ENCODE results near the gene ATP6V1G1. TPM values are rescaled to one million over a fixed set of nuclear protein-coding genes. Genes with fewer than 3 reads are reported as not detected.

Gene ATP6V1G1
- total and polyA plus RNA-seq, 2 experiments from 2014 or later = 127 to 222 TPM

DNA sequence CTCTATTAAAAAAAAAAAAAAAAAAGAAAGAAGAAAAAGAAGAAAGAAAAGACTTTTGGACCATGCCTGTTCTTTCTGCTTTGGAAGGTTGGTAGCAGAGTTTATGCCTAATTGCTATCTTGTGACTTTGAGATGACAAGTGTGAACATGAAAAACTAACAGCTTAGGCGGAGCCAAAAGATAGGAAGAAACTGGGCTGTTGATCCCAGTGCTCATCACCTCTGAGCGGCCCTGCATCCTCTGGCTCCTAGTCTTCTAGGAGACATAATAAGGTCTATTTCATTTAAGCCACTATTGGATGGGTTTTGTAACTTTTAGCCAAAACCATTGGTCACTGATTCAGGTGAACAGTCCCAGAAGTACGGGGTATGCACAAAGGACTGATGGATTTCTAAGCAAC, 34.4 kb upstream of the ATP6V1G1 start:
- Histone ChIP-seq H3K79me2 (ENCODE audit: insufficient read depth) (no peaks in the 10 kb centered on the region), H3K4me1 (ENCODE audit: insufficient read depth) (peaks cover 16% of the 10 kb centered on the region), H3K27me3 (replicated peaks; ENCODE audit: insufficient read depth) (no peaks in the 10 kb centered on the region), H3K9ac (no peak overlapping the region), H3F3A (ENCODE audit: insufficient read depth) (peaks cover 9% of the 10 kb centered on the region; the same call in 1 of the 2 replicates), H3K27ac (peak overlapping the region; percentile 91; the same call in 1 of the 2 replicates), H3K9me3 (ENCODE audit: low read depth) (no peaks in the 10 kb centered on the region), H3K4me3 (no peak overlapping the region), H3K36me3 (ENCODE audit: low read depth) (no peaks in the 10 kb centered on the region), H3K4me2 (ENCODE audit: unreplicated experiment) (no peak overlapping the region), H3K9me2 (ENCODE audit: insufficient read depth) (0 out of 2 replicates have a peak, but pooled peaks cover 2% of the 10 kb centered on the region), H2AFZ (no peak overlapping the region), H4K20me1 (ENCODE audit: insufficient read depth) (no peaks in the 10 kb centered on the region)
- 96 to 100% methylated on average over 3 of the region's 3 CpGs for WGBS, 2 experiments (ENCODE audit: low coverage in 1 of 2, low lambda C conversion rate in 2 of 2, missing lambda C conversion rate in 2 of 2)
- in situ Hi-C loops (cut with MboI) = no loop called here
- TF ChIP-seq EZH2 (IDR thresholded peaks at IDR 0.05; ENCODE audit: insufficient read depth, poor library complexity, severe bottlenecking) (no peak), EZH2phosphoT487 (IDR thresholded peaks at IDR 0.05; ENCODE audit: insufficient read depth, low read depth) (no peak)
- DNase-seq = no peak

GRCh38 chr9:114555696-114556095, 31.9 kb upstream of the ATP6V1G1 start:
- H3K36me3 ChIP-seq (ENCODE audit: low read depth) = no peaks in the 10 kb centered on the region
- H3K4me2 ChIP-seq (ENCODE audit: unreplicated experiment) = no peak overlapping the region
- WGBS, 2 experiments (ENCODE audit: low coverage in 1 of 2, low lambda C conversion rate in 2 of 2, missing lambda C conversion rate in 2 of 2) = 33 to 43% methylated on average over 1 of the region's 1 CpG
- no peak overlapping the region for H3K9ac ChIP-seq
- H3F3A ChIP-seq (ENCODE audit: insufficient read depth) = peaks cover 9% of the 10 kb centered on the region; the same call in 1 of the 2 replicates
- peaks cover 16% of the 10 kb centered on the region for H3K4me1 ChIP-seq (ENCODE audit: insufficient read depth)
- H4K20me1 ChIP-seq (ENCODE audit: insufficient read depth) = no peaks in the 10 kb centered on the region
- H3K79me2 ChIP-seq (ENCODE audit: insufficient read depth) = no peaks in the 10 kb centered on the region
- H3K27ac ChIP-seq = no peak overlapping the region
- in situ Hi-C loops (cut with MboI) = no loop called here
- TF ChIP-seq EZH2phosphoT487 (IDR thresholded peaks at IDR 0.05; ENCODE audit: insufficient read depth, low read depth) (no peak), EZH2 (IDR thresholded peaks at IDR 0.05; ENCODE audit: insufficient read depth, poor library complexity, severe bottlenecking) (no peak)
- no peak for DNase-seq
- H3K4me3 ChIP-seq = no peak overlapping the region
- H3K9me2 ChIP-seq (ENCODE audit: insufficient read depth) = 0 out of 2 replicates have a peak, but pooled peaks cover 2% of the 10 kb centered on the region
- H2AFZ ChIP-seq = no peak overlapping the region
- no peaks in the 10 kb centered on the region for H3K9me3 ChIP-seq (ENCODE audit: low read depth)
- no peaks in the 10 kb centered on the region for H3K27me3 ChIP-seq (replicated peaks; ENCODE audit: insufficient read depth)

- H3K9ac ChIP-seq = no peak overlapping the region
- no peaks in the 10 kb centered on the region for H3K9me3 ChIP-seq (ENCODE audit: low read depth)
- H3K4me1 ChIP-seq (ENCODE audit: insufficient read depth) = no peaks in the 10 kb centered on the region
- no peaks in the 10 kb centered on the region for H3K27me3 ChIP-seq (replicated peaks; ENCODE audit: insufficient read depth)
- H3K79me2 ChIP-seq (ENCODE audit: insufficient read depth) = no peaks in the 10 kb centered on the region
- no peak overlapping the region for H3K4me3 ChIP-seq
- no peak overlapping the region for H3K27ac ChIP-seq
- no peak overlapping the region for H2AFZ ChIP-seq
- 60 to 61% methylated on average over 3 of the region's 3 CpGs for WGBS, 2 experiments (ENCODE audit: low coverage in 1 of 2, low lambda C conversion rate in 2 of 2, missing lambda C conversion rate in 2 of 2)
- TF ChIP-seq EZH2 (IDR thresholded peaks at IDR 0.05; ENCODE audit: insufficient read depth, poor library complexity, severe bottlenecking) (no peak), EZH2phosphoT487 (IDR thresholded peaks at IDR 0.05; ENCODE audit: insufficient read depth, low read depth) (no peak)
- 0 out of 2 replicates have a peak, but pooled peaks cover 2% of the 10 kb centered on the region for H3K9me2 ChIP-seq (ENCODE audit: insufficient read depth)
- in situ Hi-C loops (cut with MboI) = no loop called here
- DNase-seq = peak; percentile 3
- no peak overlapping the region for H3K4me2 ChIP-seq (ENCODE audit: unreplicated experiment)
- no peaks in the 10 kb centered on the region for H3K36me3 ChIP-seq (ENCODE audit: low read depth)
- no peaks in the 10 kb centered on the region for H4K20me1 ChIP-seq (ENCODE audit: insufficient read depth)
- H3F3A ChIP-seq (ENCODE audit: insufficient read depth) = no peaks in the 10 kb centered on the region
Measured at GRCh38 chr9:114558027-114558675, 29.4 kb upstream of the ATP6V1G1 start.

- H2AFZ ChIP-seq = no peak overlapping the region
Measured at GRCh38 chr9:114559830-114560513, 27.6 kb upstream of the ATP6V1G1 start.

More at GRCh38 chr9:114559830-114560513, 27.6 kb upstream of the ATP6V1G1 start:
- Histone ChIP-seq H3K9me3 (ENCODE audit: low read depth) (no peaks in the 10 kb centered on the region), H3K4me2 (ENCODE audit: unreplicated experiment) (no peak overlapping the region), H3K4me1 (ENCODE audit: insufficient read depth) (no peaks in the 10 kb centered on the region), H3K36me3 (ENCODE audit: low read depth) (no peaks in the 10 kb centered on the region), H3K4me3 (no peak overlapping the region), H3K27me3 (replicated peaks; ENCODE audit: insufficient read depth) (peaks cover 5% of the 10 kb centered on the region; the same call in 1 of the 2 replicates), H3K9ac (no peak overlapping the region), H3K27ac (no peak overlapping the region), H3K79me2 (ENCODE audit: insufficient read depth) (no peaks in the 10 kb centered on the region), H4K20me1 (ENCODE audit: insufficient read depth) (no peaks in the 10 kb centered on the region), H3F3A (ENCODE audit: insufficient read depth) (no peaks in the 10 kb centered on the region), H3K9me2 (ENCODE audit: insufficient read depth) (no peaks in the 10 kb centered on the region)
- TF ChIP-seq EZH2 (IDR thresholded peaks at IDR 0.05; ENCODE audit: insufficient read depth, poor library complexity, severe bottlenecking) (no peak), EZH2phosphoT487 (IDR thresholded peaks at IDR 0.05; ENCODE audit: insufficient read depth, low read depth) (no peak)
- in situ Hi-C loops (cut with MboI) = no loop called here
- WGBS, 2 experiments (ENCODE audit: low coverage in 1 of 2, low lambda C conversion rate in 2 of 2, missing lambda C conversion rate in 2 of 2) = 39 to 48% methylated on average over 2 of the region's 2 CpGs
- DNase-seq = no peak

All from GM23248 (cell line).